HG03060 (cell line): ENCODE measurements around the gene ZCRB1.
A peak's percentile ranks its signal among the peaks of the same experiment; 100 is the strongest.
"Not testable (repeated sequence)": the region's sequence is repeated elsewhere in the genome, so short reads cannot be mapped to it uniquely, and the experiment has no call there.

Experiments
- ATAC-seq: cut with Tn5 transposase; IDR thresholded peaks from one replicate; pipeline ENCODE4 v1.9.1; 2021; ENCODE audit warnings: low read depth, moderate number of reproducible peaks; ENCODE audit not compliant: unreplicated experiment

The ZCRB1 gene

DNA sequence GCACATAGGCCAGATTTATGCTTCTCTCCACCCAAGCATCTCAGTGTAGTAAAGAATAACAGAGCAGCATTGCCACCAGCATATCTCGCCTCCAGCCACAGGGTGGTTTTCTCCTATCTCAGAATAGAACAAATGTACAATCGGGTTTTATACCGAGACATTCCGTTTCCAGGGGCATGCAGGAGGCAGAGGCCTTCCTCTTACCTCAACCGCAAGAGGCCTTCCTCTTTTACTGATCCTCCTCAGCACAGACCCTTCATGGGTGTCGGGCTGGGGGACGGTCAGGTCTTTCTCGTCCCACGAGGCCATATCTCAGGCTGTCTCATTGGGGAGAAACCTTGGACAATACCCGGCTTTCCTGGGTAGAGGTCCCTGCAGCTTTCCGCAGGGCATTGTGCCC lies 4.2 kb upstream of the ZCRB1 start:
- not testable (repeated sequence) for ATAC-seq

GRCh38 chr12:42327227-42327590 lies 1.3 kb upstream of the ZCRB1 start:
- ATAC-seq: no peak

GRCh38 chr12:42326541-42327226 lies 790 bp upstream of the ZCRB1 start:
- ATAC-seq: no peak

DNA sequence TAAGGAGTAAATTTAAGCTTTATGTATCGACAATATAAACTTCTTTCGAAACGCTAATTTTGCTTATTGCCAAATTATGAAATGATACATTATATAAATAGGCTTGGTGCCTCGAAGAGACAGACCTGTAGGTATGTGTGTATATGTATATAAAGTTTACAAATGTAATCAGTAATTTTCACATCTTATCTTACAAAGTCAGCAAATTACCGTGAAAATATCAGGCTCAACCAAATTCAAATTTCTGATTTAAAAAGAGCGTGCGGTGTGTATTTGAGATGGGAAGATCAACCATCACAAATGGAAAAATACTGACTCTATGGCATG lies 605 bp downstream of the ZCRB1 start:
- no peak for ATAC-seq

- no peak for ATAC-seq
These were observed 2.0 kb downstream of the ZCRB1 start for GRCh38 chr12:42323856-42324255.

- no peak for ATAC-seq
These were observed 3.3 kb downstream of the ZCRB1 start for GRCh38 chr12:42322567-42322966.

- no peak for ATAC-seq
These were observed 5.1 kb downstream of the ZCRB1 start for GRCh38 chr12:42320796-42321195.

DNA sequence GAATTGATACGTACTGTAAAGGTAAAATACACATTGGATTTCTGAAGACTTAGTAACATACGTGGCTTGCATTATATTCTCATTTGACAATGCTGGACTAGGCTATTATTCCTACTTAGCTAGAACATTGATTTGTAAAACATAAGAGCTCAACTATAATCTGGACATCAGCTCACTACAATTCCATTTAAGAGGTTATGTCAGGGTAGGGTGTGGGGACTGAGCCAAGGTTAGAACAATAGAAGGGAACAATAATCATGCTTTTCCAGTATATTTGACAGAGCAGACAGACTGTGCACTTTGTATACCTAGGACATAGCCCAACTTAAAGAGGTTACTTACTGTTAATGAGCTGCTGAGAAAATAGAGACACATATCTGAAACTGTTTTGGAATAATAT lies 10.8 kb downstream of the ZCRB1 start:
- ATAC-seq: no peak

- no peak for ATAC-seq
These were observed 15.9 kb downstream of the ZCRB1 start for GRCh38 chr12:42309996-42310395.

DNA sequence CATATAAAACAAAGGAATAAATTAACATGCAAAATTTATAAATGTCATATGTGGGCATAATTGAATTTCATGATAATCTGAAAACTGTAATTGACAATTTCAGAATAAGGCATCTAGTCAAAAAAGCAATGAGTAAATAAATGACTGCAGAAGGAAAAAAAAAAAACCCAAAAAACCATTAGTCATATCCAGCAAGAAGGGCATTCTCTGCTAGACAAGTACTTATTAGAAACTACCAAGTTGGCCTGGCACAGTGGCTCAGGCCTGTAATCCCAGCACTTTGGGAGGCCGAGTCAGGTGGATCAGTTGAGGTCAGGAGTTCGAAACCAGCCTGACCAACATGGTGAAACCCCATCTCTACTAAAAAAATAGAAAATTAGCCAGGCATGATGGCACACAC lies 17.5 kb downstream of the ZCRB1 start:
- ATAC-seq: no peak

- no peak for ATAC-seq
These were observed 19.6 kb downstream of the ZCRB1 start for GRCh38 chr12:42306297-42306696.

DNA sequence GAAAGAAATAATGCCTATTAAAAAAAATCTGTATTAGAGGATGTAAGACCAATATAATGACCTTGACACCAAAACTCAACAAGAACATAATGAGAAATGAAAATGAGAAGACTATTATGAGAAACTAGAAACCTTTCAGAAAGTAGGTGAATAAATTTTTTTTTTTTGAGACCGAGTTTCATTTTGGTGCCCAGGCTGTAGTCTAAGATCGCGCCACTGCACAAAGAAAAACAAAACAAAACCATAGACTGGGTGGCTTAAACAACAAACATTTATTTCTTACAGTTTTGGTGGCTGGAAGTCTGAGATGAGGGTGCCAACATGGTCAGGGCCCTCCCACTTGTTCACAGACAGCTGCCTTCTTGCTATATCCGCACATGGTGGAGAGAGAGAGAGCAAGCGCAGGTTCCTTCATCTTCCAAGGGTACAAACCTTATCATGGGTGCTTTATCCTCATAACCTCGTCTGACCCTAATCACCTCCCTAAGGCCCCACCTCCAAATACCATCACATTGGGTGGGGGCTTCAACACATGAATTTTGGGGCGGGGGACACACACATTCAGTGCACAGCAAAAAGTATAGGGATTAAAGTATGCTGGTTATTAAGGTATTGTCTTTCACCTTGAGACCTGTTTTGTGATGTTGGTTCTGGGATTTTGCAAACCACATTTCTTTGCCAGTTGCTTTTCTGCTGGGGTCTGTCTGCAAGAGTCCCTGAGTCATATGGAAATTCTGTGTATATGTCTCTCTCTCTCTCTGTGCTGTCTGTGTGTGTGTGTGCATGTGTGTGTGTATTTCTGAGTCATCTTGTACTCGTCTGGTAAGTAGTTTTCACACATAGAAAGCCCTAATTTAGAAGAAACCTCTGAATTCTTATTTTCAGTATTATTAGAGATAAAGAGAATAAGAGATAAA lies 26.2 kb downstream of the ZCRB1 start:
- ATAC-seq: peak; percentile 80

- ATAC-seq: no peak
These were observed 27.0 kb downstream of the ZCRB1 start for GRCh38 chr12:42298887-42299286.

- no peak for ATAC-seq
These were observed 29.3 kb downstream of the ZCRB1 start for GRCh38 chr12:42296503-42297109.

DNA sequence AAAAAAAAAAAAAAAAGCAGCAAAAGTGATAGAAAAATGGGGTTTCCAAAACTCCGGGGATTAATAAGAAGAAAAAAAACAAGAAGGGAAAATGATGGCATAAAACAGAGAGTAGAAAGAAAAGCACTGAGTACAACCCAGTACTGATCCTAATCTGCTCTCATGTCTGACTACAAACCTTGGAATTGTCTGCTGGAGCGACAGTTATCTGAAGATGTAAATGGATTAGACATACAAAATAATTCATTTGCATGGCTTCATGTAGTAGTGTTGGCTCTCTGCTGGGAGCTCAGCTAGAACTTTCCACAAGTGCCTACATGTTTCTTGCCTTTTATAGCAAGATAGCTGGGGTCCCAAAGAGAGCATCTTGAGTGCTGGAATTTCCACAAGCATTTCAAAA lies 34.2 kb downstream of the ZCRB1 start:
- no peak for ATAC-seq

DNA sequence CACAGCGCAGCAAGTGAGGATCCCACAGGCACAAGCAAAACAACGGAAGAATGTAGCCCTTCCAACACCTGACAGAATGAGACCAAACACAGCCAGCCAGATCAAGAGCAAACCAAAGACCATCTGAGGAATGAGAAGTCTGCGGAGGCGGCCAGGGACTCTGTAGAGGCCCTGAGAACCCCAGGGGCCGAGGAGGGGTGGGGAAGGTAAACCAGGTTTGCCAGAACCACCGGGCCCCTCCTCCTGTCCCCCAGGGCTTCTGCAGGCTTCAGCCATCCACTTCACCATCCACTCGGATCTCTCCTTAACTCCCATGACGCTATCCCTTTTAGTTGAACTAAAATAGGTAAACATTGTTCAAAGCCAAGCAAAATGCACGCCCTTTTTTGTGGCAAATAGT lies 37.4 kb downstream of the ZCRB1 start:
- no peak for ATAC-seq

GRCh38 chr12:42286741-42287140 lies 39.2 kb downstream of the ZCRB1 start:
- ATAC-seq: no peak

DNA sequence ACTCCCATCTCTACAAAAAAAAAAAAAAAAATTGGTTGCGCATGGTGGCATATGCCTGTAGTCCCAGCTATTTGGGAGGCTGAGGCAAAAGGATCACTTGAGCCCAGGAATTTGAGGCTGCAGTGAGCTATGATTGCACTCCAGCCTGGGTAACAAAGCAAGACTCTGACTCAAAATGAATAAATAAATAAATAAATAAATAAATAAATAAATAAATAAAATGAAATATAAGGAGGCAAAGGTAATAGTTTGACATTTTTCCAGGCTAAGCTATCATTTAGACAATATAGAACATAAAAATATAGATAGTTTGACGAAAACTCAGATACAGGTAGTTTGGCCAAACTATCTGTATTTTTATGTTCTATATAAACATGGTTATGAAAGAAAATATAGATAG lies 40.5 kb downstream of the ZCRB1 start:
- no peak for ATAC-seq

- ATAC-seq: no peak
These were observed 41.0 kb downstream of the ZCRB1 start for GRCh38 chr12:42284876-42285275.

- ATAC-seq: no peak
These were observed 41.7 kb downstream of the ZCRB1 start for GRCh38 chr12:42284157-42284556.

GRCh38 chr12:42283739-42284138 lies 42.2 kb downstream of the ZCRB1 start:
- no peak for ATAC-seq

DNA sequence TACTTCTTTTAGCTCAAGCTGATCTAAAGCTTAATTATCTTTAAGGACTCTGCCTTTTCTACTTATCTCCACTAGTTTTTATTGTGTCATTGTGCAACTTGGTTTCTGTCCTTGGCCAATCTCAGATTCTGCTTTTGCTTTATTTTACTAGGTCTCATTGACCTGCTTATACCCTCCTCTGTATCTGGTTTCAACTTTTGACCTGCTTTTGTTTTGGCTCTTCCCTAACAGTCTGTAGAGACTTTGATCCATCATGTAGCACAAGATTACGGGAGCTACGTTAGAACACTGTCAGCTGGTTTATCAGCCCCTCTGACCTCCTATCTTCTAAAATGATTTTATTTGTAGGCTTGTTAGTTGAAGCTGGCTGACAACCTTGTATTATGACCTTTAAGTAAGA lies 43.6 kb downstream of the ZCRB1 start:
- no peak for ATAC-seq
